Measurements from ENCODE around the gene INTS3.

INTS3 gene

DNA sequence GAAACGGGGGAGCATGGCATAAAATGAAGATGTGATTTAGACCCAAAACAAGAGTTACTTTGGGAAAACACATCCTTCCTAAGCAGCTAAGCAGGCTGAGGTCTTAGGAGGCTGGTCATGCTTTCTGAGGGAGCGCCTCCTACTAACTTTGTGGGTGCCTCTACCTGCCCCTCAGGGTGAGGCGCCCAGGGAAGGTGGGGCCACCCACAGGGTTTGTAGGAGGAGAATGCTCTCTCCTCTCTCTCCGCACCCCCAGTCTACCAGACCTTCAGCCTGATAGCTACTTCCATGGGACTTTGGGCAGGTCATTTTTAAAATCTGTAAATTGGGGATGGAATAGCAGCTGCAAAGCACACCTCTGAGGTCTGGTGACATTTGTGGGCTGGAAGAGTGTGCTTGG is 71.2 kb downstream of the INTS3 start:
- DNase-seq (ENCODE audit: low spot score): no peak

- no peak for DNase-seq (ENCODE audit: low spot score)
Observed at GRCh38 chr1:153799566-153800465, 72.0 kb downstream of the INTS3 start.

DNA sequence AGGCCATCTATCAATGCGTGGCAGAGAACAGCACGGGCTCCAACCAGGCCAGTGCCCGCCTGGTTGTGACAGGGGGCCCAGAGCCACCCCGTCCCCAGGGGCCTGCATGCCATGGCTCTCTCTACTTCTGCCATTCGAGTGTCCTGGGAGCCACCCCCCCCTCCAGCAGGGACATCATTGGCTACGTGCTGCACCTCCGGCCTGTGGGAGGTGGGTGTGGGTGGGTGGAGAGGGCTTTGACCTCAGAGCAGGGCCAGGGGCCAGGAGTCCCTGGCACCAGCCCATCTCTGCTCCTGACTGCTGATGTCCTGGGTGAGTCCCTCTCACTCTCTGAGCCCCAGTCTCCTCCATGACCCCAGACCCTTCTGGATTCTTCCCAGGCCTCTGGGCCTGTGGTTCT is 72.7 kb downstream of the INTS3 start:
- DNase-seq (ENCODE audit: low spot score): no peak

DNA sequence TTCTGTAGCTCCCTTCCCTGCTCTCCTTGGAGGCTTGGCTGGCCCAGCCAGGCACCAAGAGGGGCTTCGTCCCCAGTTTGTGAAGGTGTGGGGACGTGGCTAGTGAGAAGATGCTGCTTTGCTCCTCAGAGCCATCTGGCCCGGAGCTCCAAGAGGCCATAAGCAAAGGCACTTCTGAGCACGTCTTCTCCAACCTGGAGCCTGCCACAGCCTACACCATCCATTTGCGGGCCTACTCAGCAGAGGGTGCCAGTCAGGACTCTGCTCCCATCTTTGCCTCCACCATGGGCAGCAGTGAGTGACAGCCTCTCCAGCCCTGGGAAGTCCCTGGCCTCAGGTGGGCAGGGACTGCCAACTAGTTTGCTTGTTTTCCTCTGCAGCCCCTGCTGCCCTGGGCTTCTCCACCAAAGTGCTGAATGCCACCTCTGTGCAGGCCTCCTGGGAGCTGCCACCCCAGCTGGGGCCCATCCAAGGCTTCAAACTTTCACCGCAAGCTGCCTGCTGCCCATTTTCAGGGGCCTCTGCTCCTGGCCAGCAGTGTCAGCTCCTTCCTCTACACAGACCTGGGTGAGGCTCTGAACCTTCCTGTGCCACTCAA is 73.3 kb downstream of the INTS3 start:
- no peak for DNase-seq (ENCODE audit: low spot score)

- no peak for DNase-seq (ENCODE audit: low spot score)
Observed at GRCh38 chr1:153801786-153802697, 74.2 kb downstream of the INTS3 start.

GRCh38 chr1:153803470-153804056 is 75.7 kb downstream of the INTS3 start:
- DNase-seq (ENCODE audit: low spot score): no peak

DNA sequence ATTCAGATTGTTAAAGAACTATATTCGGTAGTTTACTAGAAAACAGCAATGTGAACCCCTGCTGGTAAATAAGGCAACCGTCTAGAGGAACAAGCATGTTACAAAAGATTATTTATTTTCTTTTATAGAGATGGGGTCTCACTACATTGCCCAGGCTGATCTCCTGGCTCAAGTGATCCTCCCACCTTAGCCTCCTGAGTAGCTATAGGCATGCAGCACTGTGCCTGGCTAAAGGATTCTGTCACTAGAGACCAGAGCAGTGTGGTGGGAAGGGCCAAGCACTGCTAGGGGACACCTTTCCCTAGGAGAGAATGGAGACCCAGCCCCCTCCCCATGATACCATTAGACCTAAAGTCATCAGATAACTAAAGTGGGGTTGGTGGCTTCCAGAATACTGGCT is 76.3 kb downstream of the INTS3 start:
- DNase-seq (ENCODE audit: low spot score): no peak

GRCh38 chr1:153805042-153805745 is 77.3 kb downstream of the INTS3 start:
- DNase-seq (ENCODE audit: low spot score): peak; percentile 86

DNA sequence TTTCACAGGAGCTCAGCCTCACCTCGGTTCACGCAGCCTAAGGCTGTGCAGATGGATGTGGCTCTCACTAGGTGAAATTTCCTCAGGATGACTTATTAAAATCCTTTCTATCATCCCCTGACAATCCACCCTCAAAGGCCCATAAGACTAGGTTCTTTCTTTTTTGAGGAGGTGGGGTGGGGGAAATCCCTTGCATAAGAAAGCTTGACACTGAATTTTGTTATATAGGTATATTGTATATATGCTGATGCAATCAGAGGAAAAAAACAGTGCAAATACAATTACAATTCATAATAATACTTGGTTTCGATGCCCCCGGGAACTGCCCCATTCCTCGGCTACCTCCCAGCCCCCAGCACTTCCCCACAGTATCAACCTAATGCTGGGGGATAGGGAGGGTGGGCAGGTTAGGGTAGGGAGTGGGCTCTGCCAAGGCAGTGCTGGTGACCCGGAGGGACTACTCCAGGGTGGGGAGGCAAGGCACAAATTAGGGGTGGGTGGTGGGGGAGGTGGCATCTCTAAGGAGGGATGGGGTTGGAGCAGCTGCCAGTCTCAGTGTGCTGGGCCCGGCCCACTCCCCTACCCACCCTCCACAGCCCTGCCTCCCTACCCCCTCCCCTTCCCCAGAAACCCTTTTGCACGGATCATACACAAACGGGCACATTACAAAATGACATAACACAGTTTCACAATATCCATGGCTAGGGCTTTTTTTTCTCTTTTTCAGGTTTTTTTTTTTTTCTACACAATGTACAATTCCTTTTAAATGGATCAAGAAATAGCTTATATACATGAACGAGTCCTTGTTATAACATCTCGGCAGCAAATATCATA is 78.3 kb downstream of the INTS3 start:
- no peak for DNase-seq (ENCODE audit: low spot score)

GRCh38 chr1:153816283-153816889 is 88.5 kb downstream of the INTS3 start:
- peak; percentile 57 for DNase-seq (ENCODE audit: low spot score)

- no peak for DNase-seq (ENCODE audit: low spot score)
Observed at GRCh38 chr1:153818876-153819275, 91.0 kb downstream of the INTS3 start.
